Sigmoid colon (tissue), 4 donors: ENCODE measurements around the gene LARP4B.

Source experiments
- CTCF ChIP-seq, 4 experiments: fragments of 450-650 bp in 3 of 4; fragments of 200-600 bp in 1 of 4; IDR thresholded peaks; one replicate each; pipeline ENCODE4 v1.5.1; 2016 to 2019; ENCODE audit warnings: antibody characterized with exemption in 4 of 4, mild to moderate bottlenecking in 3 of 4, moderate library complexity in 2 of 4
- EP300 ChIP-seq, 4 donors: sonication (generic); formaldehyde crosslinking; IDR thresholded peaks; one replicate each; pipeline ENCODE4 v1.6.1; 2017; ENCODE audit warnings: antibody characterized with exemption in 4 of 4
- POLR2A ChIP-seq, 2 donors: fragments of 450-650 bp; IDR thresholded peaks; one replicate each; pipeline ENCODE4 v1.6.1; 2016; ENCODE audit warnings: antibody characterized with exemption in 2 of 2, mild to moderate bottlenecking in 2 of 2, moderate library complexity in 2 of 2

GRCh38 chr10:836782-837181 is 94.7 kb downstream of the LARP4B start:
- TF ChIP-seq POLR2A (IDR thresholded peaks at IDR 0.05) (no peak), CTCF (IDR thresholded peaks at IDR 0.05) (no peak), EP300 (IDR thresholded peaks at IDR 0.05) (no peak)
